A549 (cell line): ENCODE data around the gene CTNNBL1.

Source experiments
- MYC ChIP-seq: IDR thresholded peaks from 2 replicates; pipeline ENCODE4 v1.6.1; 2012; ENCODE audit warnings: mild to moderate bottlenecking, inconsistent platforms, low read length, improper control_type of control experiment, borderline replicate concordance
- PHF8 ChIP-seq: fragments of 200-600 bp; sonication (generic); IDR thresholded peaks from 2 replicates; pipeline ENCODE4 v1.6.1; 2016; ENCODE audit warnings: low read depth, mild to moderate bottlenecking, antibody characterized with exemption, moderate library complexity, borderline replicate concordance
- POLR2A ChIP-seq: IDR thresholded peaks from 2 replicates; pipeline ENCODE4 v1.6.1; 2012; ENCODE audit warnings: mild to moderate bottlenecking, low read length
- REST ChIP-seq: fragments of 200-600 bp; sonication (generic); IDR thresholded peaks from 2 replicates; pipeline ENCODE4 v1.6.1; 2016; ENCODE audit warnings: antibody characterized with exemption, mild to moderate bottlenecking, moderate library complexity

- TF ChIP-seq PHF8 (no peak), POLR2A (no peak), MYC (no peak), REST (no peak)
These were observed 223.6 kb downstream of the CTNNBL1 start for GRCh38 chr20:37917461-37917860.
